Ovary (tissue), 9 donors: ENCODE measurements around the gene CCDC187. TPM values are rescaled to one million over a fixed set of nuclear protein-coding genes. Genes with fewer than 3 reads are reported as not detected.

Experiments
- DNase-seq, 5 donors: peaks; one replicate each; pipeline ENCODE4 v3.0.0-alpha.2; 2019 to 2020
- H3K27ac ChIP-seq, 2 donors: fragments of 200-600 bp; one replicate each; pipeline versions ENCODE4 v1.5.1 to v1.8.0; 2019 to 2022
- H3K27me3 ChIP-seq: fragments of 200-600 bp; one replicate; pipeline ENCODE4 v1.8.0; 2022
- H3K36me3 ChIP-seq: fragments of 200-600 bp; sonication (generic); one replicate; pipeline ENCODE4 v1.5.1; 2019
- H3K4me1 ChIP-seq: one replicate; pipeline ENCODE4 v1.8.1; 2013; ENCODE audit warnings: mild to moderate bottlenecking, moderate library complexity; ENCODE audit not compliant: insufficient read depth
- H3K4me3 ChIP-seq: fragments of 200-600 bp; sonication (generic); one replicate; pipeline ENCODE4 v1.5.1; 2017
- H3K9me3 ChIP-seq, 2 donors: fragments of 200-600 bp in 1 of 2; sonication (generic) in 1 of 2; one replicate each; pipeline versions ENCODE4 v1.5.1 to v1.8.1; 2013 to 2019; ENCODE audit warnings: mild to moderate bottlenecking in 1 of 2, moderate library complexity in 1 of 2
- EP300 ChIP-seq: sonication (generic); formaldehyde crosslinking; IDR thresholded peaks from one replicate; pipeline ENCODE4 v1.6.1; 2017; ENCODE audit warnings: antibody characterized with exemption
- POLR2A ChIP-seq: fragments of 450-650 bp; IDR thresholded peaks from one replicate; pipeline ENCODE4 v1.6.1; 2017; ENCODE audit warnings: antibody characterized with exemption, mild to moderate bottlenecking, moderate library complexity
- WGBS, 3 donors: extraction: QIAGEN DNeasy Blood & Tissue Kit in 1 of 3; methylation state at CpG; one replicate each; pipeline versions ENCODE4 v1.1.5 to v1.1.7; 2013 to 2017; 5-methylcytosine and 5-hydroxymethylcytosine counted together
- intact Hi-C, 4 donors: fragments of 100-400 bp; cut with DNase I; formaldehyde crosslinking; loops; one replicate each; pipeline versions ENCODE4 v1.11.0 to v1.15.1; 2022 to 2023
- polyA plus RNA-seq, 2 donors: library from polyadenylated mRNA; stranded (reverse); fragments of 200-250 nt in 1 of 2; fragments of 350-450 nt in 1 of 2; fragmentation: Illumina TruSeq in 1 of 2; extraction: RNeasy Lipid Tissue Mini Kit (QIAGEN cat#74804) in 1 of 2; gene quantifications; one replicate each; pipeline ENCODE4 v1.2.3, GENCODE V29; 2013 to 2014
- total RNA-seq, 7 donors: library from RNA; depleted of rRNA in 2 of 7; stranded (reverse); fragments of >200 nt in 2 of 7; fragmentation: NEBNext Ultra II Directional in 3 of 7; extraction: Animal tissue kit (Norgen Biotek cat#: 25700) in 3 of 7; gene quantifications; one replicate each; pipeline versions ENCODE4 v1.1.0 to v1.2.4, GENCODE V29; 2016 to 2023
- TF ChIP-seq, protein P1 (sequence below), 3 donors: fragments of 450-650 bp in 2 of 3; fragments of 200-600 bp in 1 of 3; IDR thresholded peaks; one replicate each; pipeline versions ENCODE4 v1.5.1 to v1.8.0; 2016 to 2022; ENCODE audit warnings: antibody characterized with exemption in 3 of 3, mild to moderate bottlenecking in 1 of 3
- donor health status: DM: no; HTN: no; CAD: no; lungs with moderate emphysema.
- donor health status: DM: no; HTN: no; CAD: no.
- donor health status: Bipolar disorder and iron deficiency.
- donor health status: DM: yes; HTN: yes; CAD: no.
- donor health status: DM: no; HTN: no; CAD: no.
- donor health status: DM: yes; HTN: yes; CAD: no.

The CCDC187 gene
- total and polyA plus RNA-seq, 9 donors: 0.02 to 15.7 (median 0.74) TPM; not detected in 1

DNA sequence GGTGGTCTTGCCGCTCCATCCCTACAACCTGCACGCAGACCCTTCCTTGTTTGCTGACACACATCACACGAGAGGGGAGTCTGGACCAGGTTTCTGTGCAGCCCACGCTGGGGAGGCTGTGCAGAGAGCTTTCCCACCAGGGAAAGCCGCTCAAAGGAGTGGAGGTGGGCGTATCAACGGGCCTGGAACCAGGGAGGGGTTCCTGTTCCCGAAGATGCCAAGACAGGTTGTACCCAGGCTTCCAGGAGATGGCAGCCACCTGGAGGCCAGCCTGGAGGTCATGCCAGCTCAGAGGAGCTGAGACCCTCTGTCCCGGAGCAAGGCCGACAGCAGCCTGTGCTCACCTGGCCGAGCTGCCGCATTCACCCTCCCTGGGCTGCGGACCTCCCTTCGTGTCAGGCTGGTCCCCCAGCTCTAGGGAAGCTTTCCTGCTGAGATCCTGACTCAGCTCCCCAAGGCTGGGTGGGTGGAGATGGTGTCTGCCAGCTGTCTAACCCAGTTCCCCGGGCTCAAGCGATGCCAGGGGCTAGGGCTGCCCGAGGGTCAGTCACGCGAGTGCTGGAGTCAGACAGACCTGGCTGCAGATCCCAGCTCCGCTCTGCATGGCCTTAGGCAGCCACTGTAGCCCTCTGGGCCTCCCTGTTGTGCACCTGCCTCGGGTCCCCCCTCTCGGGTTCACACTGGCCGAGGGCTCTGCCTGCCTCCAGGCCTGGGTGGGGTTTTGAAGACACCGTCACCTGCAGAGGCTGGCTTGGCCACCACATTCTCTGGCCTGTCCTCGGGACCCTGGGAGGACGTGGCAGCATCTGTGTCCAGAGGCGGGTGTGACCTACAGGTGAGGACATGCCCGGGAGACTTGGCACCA is 29.7 kb downstream of the CCDC187 start:
- Histone ChIP-seq H3K9me3 (no peaks in the 10 kb centered on the region), H3K27ac (no peak overlapping the region), H3K36me3 (no peaks in the 10 kb centered on the region), H3K27me3 (no peaks in the 10 kb centered on the region), H3K4me3 (no peak overlapping the region), H3K4me1 (no peaks in the 10 kb centered on the region)
- intact Hi-C loops: no loop called here
- DNase-seq: no peak
- 81 to 84% (median 82%) methylated on average over 15 to 28 of the region's 28 CpGs for WGBS, 3 donors
- TF ChIP-seq POLR2A (no peak), EP300 (no peak)
- TF ChIP-seq, protein P1, sequence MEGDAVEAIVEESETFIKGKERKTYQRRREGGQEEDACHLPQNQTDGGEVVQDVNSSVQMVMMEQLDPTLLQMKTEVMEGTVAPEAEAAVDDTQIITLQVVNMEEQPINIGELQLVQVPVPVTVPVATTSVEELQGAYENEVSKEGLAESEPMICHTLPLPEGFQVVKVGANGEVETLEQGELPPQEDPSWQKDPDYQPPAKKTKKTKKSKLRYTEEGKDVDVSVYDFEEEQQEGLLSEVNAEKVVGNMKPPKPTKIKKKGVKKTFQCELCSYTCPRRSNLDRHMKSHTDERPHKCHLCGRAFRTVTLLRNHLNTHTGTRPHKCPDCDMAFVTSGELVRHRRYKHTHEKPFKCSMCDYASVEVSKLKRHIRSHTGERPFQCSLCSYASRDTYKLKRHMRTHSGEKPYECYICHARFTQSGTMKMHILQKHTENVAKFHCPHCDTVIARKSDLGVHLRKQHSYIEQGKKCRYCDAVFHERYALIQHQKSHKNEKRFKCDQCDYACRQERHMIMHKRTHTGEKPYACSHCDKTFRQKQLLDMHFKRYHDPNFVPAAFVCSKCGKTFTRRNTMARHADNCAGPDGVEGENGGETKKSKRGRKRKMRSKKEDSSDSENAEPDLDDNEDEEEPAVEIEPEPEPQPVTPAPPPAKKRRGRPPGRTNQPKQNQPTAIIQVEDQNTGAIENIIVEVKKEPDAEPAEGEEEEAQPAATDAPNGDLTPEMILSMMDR (IDR thresholded peaks at IDR 0.05): no peak

DNA sequence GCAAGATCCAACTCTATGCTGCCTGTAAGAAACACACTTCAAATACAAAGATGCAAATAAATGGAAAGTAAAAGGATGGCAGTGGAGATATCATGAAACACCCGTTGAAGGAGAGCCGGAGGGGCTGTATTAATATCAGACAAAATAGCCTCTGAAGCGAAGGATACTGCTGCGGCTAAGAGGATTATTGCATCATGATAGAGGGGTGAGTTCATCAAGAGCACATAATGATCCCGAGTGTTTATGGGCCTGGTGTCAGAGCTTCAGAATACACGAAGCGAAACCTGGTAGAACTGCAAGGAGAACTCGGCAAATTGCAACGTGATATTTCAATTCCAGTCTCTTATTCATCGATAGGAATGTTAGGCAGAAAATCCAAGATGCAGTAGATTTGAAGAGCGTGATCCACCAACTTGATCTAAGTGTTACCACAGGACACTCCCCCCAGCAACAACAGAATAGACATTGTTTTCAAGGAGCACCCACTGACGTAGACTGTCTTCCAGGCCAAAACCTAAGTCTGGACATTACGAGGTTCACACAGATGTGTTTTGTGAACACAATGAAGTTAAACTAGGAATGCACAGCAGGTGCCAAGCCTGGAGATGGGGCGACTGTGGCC is 30.5 kb downstream of the CCDC187 start:
- no peaks in the 10 kb centered on the region for H3K36me3 ChIP-seq

DNA sequence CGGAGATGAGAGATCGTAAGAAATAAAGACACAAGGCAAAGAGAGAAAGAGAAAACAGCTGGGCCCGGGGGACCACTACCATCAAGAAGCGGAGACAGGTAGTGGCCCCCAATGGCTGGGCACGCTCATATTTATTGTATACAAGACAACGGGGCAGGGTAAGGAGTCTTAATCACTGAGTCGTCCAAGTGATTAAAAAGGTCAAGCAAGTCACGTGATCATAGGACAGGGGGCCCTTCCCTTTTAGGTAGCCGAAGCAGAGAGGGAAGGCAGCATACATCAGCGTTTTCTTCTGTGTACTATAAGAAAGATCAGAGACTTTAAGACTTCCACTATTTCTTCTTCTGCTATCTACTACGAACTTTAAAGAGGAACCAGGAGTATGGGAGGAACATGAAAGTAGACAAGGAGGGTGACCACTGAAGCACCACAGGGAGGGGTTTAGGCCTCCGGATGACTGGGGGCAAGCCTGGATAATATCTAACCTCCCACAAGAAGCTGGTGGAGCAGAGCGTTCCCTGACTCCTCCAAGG is 33.7 kb downstream of the CCDC187 start:
- intact Hi-C loops: no loop called here
- H3K27ac ChIP-seq: no peak overlapping the region
- H3K9me3 ChIP-seq: no peaks in the 10 kb centered on the region
- H3K36me3 ChIP-seq: no peaks in the 10 kb centered on the region
- no peak for TF ChIP-seq EP300
- TF ChIP-seq, protein P1 (IDR thresholded peaks at IDR 0.05): no peak
- TF ChIP-seq POLR2A: no peak
- 79 to 80% (median 80%) methylated on average over 13 of the region's 13 CpGs for WGBS, 3 donors
- H3K27me3 ChIP-seq: no peaks in the 10 kb centered on the region
- peaks cover 5% of the 10 kb centered on the region for H3K4me1 ChIP-seq
- no peak for DNase-seq
- H3K4me3 ChIP-seq: no peak overlapping the region

More for the DNA sequence above, 30.5 kb downstream of the CCDC187 start:
- H3K4me1 ChIP-seq: no peaks in the 10 kb centered on the region
- H3K9me3 ChIP-seq: no peaks in the 10 kb centered on the region
- no peaks in the 10 kb centered on the region for H3K27me3 ChIP-seq
- DNase-seq: no peak
- H3K4me3 ChIP-seq: no peak overlapping the region
- TF ChIP-seq POLR2A (no peak), EP300 (no peak)
- TF ChIP-seq, protein P1 (IDR thresholded peaks at IDR 0.05): no peak
- WGBS, 3 donors: 78 to 82% (median 79%) methylated on average over 14 of the region's 14 CpGs
- no peak overlapping the region for H3K27ac ChIP-seq
- intact Hi-C loops: no loop called here

DNA sequence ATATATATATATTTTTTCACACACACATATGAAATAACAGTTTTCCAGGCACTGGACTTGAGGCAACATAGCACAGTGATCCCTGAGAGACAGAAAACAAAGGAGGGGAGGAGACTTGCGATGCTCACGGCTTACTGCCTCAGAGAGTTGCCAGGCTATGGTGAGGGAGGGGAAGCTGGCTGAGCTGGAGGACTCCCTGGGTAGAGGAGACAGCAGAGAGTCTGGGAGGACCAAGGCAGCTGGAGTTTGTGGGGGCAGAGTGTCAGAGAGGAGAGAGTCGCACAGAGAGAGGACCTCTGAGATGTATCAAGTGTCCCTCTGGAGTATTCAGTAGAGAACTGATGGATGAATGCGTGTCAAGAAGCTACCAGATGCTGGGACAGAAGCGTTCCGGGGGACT is 35.2 kb downstream of the CCDC187 start:
- 56 to 68% (median 66%) methylated on average over 6 of the region's 6 CpGs for WGBS, 3 donors
- no peak for TF ChIP-seq POLR2A
- TF ChIP-seq, protein P1 (IDR thresholded peaks at IDR 0.05): no peak
- TF ChIP-seq EP300: no peak
- intact Hi-C loops: no loop called here

More for the DNA sequence above, 35.2 kb downstream of the CCDC187 start:
- DNase-seq: no peak
- no peak overlapping the region for H3K27ac ChIP-seq
- H3K4me3 ChIP-seq: no peak overlapping the region
- H3K27me3 ChIP-seq: no peaks in the 10 kb centered on the region
- H3K9me3 ChIP-seq: no peaks in the 10 kb centered on the region
- H3K4me1 ChIP-seq: peaks cover 5% of the 10 kb centered on the region
- no peaks in the 10 kb centered on the region for H3K36me3 ChIP-seq
